ENCODE data around the gene IGF2R.

IGF2R gene

DNA sequence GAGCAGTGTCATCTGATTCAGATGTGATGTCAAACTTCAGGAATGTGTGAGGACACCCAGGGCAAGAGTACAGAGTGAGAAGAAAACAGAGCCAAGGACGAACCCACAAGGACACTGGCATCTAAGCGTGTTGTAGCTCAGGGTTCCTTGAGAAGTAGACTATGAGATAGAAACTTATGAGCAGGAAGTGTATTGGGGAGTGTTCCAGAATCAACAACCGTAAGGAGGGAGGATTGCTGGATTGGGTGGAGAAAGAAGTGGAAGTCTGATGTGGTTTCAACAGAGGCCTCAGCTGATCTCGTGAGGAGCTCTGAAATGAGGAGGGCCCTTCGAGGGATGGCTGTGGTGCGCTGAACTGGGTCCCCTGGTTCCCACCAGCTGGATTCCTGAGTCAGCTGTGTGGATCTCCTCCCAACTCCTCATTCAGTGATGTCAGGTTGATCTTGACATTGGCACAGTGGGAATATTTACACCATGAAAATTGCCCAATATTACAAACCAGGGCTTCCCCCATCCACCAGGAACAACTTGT, 25.7 kb upstream of the IGF2R start:
- DNase-seq: no peak
- Histone ChIP-seq H3K36me3 (replicated peaks; ENCODE audit: insufficient read depth, low read length) (no peaks in the 10 kb centered on the region), H3K9me3 (replicated peaks; ENCODE audit: insufficient read depth, low read length) (no peaks in the 10 kb centered on the region), H3K27ac (ENCODE audit: low read length) (no peak overlapping the region), H3K79me2 (ENCODE audit: low read length) (no peaks in the 10 kb centered on the region), H3K4me2 (ENCODE audit: low read depth, low read length) (no peak overlapping the region), H4K20me1 (ENCODE audit: insufficient read depth, low read length) (no peaks in the 10 kb centered on the region), H3K9me2 (replicated peaks; ENCODE audit: insufficient read depth, low read length) (no peaks in the 10 kb centered on the region), H3K4me3 (ENCODE audit: low read length) (no peak overlapping the region), H3K27me3 (replicated peaks; ENCODE audit: insufficient read depth, low read length) (no peaks in the 10 kb centered on the region), H3K4me1 (ENCODE audit: low read length) (no peaks in the 10 kb centered on the region), H3K9ac (ENCODE audit: low read length) (no peak overlapping the region), H2AFZ (ENCODE audit: low read length) (no peak overlapping the region), H3F3A (ENCODE audit: insufficient read depth, low read length) (no peaks in the 10 kb centered on the region)
- no peak for TF ChIP-seq CTCF (IDR thresholded peaks at IDR 0.05; ENCODE audit: low read length)
- no peak for TF ChIP-seq EZH2 (optimal IDR thresholded peaks at IDR 0.05; ENCODE audit: low read depth, low read length)
- no peak for TF ChIP-seq EZH2phosphoT487 (IDR thresholded peaks at IDR 0.05; ENCODE audit: low read length)

DNA sequence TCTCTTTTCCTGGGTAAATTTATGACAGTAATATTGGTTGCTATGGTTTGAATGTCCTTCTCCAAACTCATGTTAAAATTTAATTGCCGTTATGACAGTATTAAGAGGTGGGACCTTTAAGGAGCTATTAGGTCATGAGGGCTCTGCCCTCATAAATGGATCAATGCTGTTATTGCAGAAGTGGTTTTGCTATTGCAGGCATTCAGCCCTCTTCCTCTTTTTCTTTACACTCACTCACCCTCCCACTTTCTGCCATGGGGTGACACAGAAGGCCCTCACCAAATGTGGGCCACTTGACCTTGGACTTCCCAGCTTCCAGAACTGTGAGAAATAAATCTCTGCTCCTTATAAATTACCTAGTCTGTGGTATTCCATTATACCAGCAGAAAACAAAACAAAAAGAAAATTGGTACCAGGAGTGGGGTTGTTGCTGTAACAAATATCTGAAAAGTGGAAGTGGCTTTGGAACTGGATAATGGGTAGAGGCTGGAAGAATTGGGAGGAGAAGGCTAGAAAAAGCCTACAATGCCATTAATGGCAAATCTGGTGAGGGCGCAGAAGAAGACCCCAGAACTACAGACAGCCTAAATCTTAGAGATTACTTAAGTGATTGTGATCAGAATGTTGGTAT, 24.8 kb upstream of the IGF2R start:
- DNase-seq: no peak
- no peak overlapping the region for H3K4me3 ChIP-seq (ENCODE audit: low read length)
- no peaks in the 10 kb centered on the region for H3F3A ChIP-seq (ENCODE audit: insufficient read depth, low read length)
- H3K4me2 ChIP-seq (ENCODE audit: low read depth, low read length): no peak overlapping the region
- no peaks in the 10 kb centered on the region for H3K36me3 ChIP-seq (replicated peaks; ENCODE audit: insufficient read depth, low read length)
- no peaks in the 10 kb centered on the region for H3K4me1 ChIP-seq (ENCODE audit: low read length)
- no peaks in the 10 kb centered on the region for H3K9me2 ChIP-seq (replicated peaks; ENCODE audit: insufficient read depth, low read length)
- no peak overlapping the region for H2AFZ ChIP-seq (ENCODE audit: low read length)
- H3K9ac ChIP-seq (ENCODE audit: low read length): no peak overlapping the region
- H4K20me1 ChIP-seq (ENCODE audit: insufficient read depth, low read length): no peaks in the 10 kb centered on the region
- no peaks in the 10 kb centered on the region for H3K79me2 ChIP-seq (ENCODE audit: low read length)
- no peak for TF ChIP-seq EZH2phosphoT487 (IDR thresholded peaks at IDR 0.05; ENCODE audit: low read length)
- TF ChIP-seq EZH2 (optimal IDR thresholded peaks at IDR 0.05; ENCODE audit: low read depth, low read length): no peak
- TF ChIP-seq CTCF (IDR thresholded peaks at IDR 0.05; ENCODE audit: low read length): no peak
- no peaks in the 10 kb centered on the region for H3K9me3 ChIP-seq (replicated peaks; ENCODE audit: insufficient read depth, low read length)
- H3K27ac ChIP-seq (ENCODE audit: low read length): no peak overlapping the region
- no peaks in the 10 kb centered on the region for H3K27me3 ChIP-seq (replicated peaks; ENCODE audit: insufficient read depth, low read length)

GRCh38 chr6:159945801-159946392, 23.0 kb upstream of the IGF2R start:
- H3K4me3 ChIP-seq (ENCODE audit: low read length): no peak overlapping the region
- H3K79me2 ChIP-seq (ENCODE audit: low read length): no peaks in the 10 kb centered on the region
- no peaks in the 10 kb centered on the region for H3F3A ChIP-seq (ENCODE audit: insufficient read depth, low read length)
- H3K9me2 ChIP-seq (replicated peaks; ENCODE audit: insufficient read depth, low read length): no peaks in the 10 kb centered on the region
- H3K27me3 ChIP-seq (replicated peaks; ENCODE audit: insufficient read depth, low read length): no peaks in the 10 kb centered on the region
- no peak overlapping the region for H3K27ac ChIP-seq (ENCODE audit: low read length)
- H3K9ac ChIP-seq (ENCODE audit: low read length): no peak overlapping the region
- no peak for TF ChIP-seq CTCF (IDR thresholded peaks at IDR 0.05; ENCODE audit: low read length)
- no peak for TF ChIP-seq EZH2phosphoT487 (IDR thresholded peaks at IDR 0.05; ENCODE audit: low read length)
- TF ChIP-seq EZH2 (optimal IDR thresholded peaks at IDR 0.05; ENCODE audit: low read depth, low read length): no peak
- no peaks in the 10 kb centered on the region for H3K4me1 ChIP-seq (ENCODE audit: low read length)
- no peak for DNase-seq
- H4K20me1 ChIP-seq (ENCODE audit: insufficient read depth, low read length): no peaks in the 10 kb centered on the region
- no peaks in the 10 kb centered on the region for H3K36me3 ChIP-seq (replicated peaks; ENCODE audit: insufficient read depth, low read length)
- H3K4me2 ChIP-seq (ENCODE audit: low read depth, low read length): no peak overlapping the region
- no peaks in the 10 kb centered on the region for H3K9me3 ChIP-seq (replicated peaks; ENCODE audit: insufficient read depth, low read length)
- H2AFZ ChIP-seq (ENCODE audit: low read length): no peak overlapping the region

All from MM.1S (cell line).